ENCODE results near the gene CCNB2. TPM values are rescaled to one million over a fixed set of nuclear protein-coding genes. Genes with fewer than 3 reads are reported as not detected.

Gene CCNB2
- total RNA-seq, 4 donors from 2014 or later: 0.44 to 1.2 (median 1.2) TPM; not detected in 1

GRCh38 chr15:59150185-59150584 is 45.2 kb downstream of the CCNB2 start:
- Histone ChIP-seq H3K27me3 (no peaks in the 10 kb centered on the region), H3K4me3 (no peak overlapping the region), H3K4me1 (peaks cover 0 to 22% (median 0%) of the 10 kb centered on the region in 4 donors), H3K9me3 (no peaks in the 10 kb centered on the region), H3K36me3 (peaks cover 0 to 73% (median 3%) of the 10 kb centered on the region in 3 donors), H3K27ac (no peak overlapping the region)
- WGBS, 2 donors: 77 to 79% methylated on average over 2 of the region's 2 CpGs
- TF ChIP-seq POLR2A (IDR thresholded peaks at IDR 0.05) (no peak), CTCF (IDR thresholded peaks at IDR 0.05) (no peak), EP300 (IDR thresholded peaks at IDR 0.05) (no peak)
- DNase-seq (ENCODE audit: low spot score in 2 of 2): no peak

GRCh38 chr15:59152694-59153450 is 47.9 kb downstream of the CCNB2 start:
- no peak for DNase-seq (ENCODE audit: low spot score in 2 of 2)
- 83 to 88% methylated on average over 6 of the region's 6 CpGs for WGBS, 2 donors

GRCh38 chr15:59153466-59153865 is 48.5 kb downstream of the CCNB2 start:
- Histone ChIP-seq H3K4me3 (no peak overlapping the region), H3K27ac (no peak overlapping the region), H3K27me3 (no peaks in the 10 kb centered on the region), H3K4me1 (peaks cover 0 to 12% (median 0%) of the 10 kb centered on the region in 4 donors), H3K9me3 (no peaks in the 10 kb centered on the region), H3K36me3 (peaks cover 0 to 86% (median 10%) of the 10 kb centered on the region in 3 donors)
- TF ChIP-seq CTCF (IDR thresholded peaks at IDR 0.05) (no peak), EP300 (IDR thresholded peaks at IDR 0.05) (no peak), POLR2A (IDR thresholded peaks at IDR 0.05) (no peak)
- WGBS, 2 donors: 96 to 97% methylated on average over 8 of the region's 8 CpGs
- DNase-seq (ENCODE audit: low spot score in 2 of 2): no peak

More at GRCh38 chr15:59152694-59153450, 47.9 kb downstream of the CCNB2 start:
- Histone ChIP-seq H3K9me3 (no peaks in the 10 kb centered on the region), H3K27ac (no peak overlapping the region), H3K36me3 (peaks cover 0 to 84% (median 7%) of the 10 kb centered on the region in 3 donors), H3K27me3 (no peaks in the 10 kb centered on the region), H3K4me1 (peaks cover 0 to 18% (median 0%) of the 10 kb centered on the region in 4 donors), H3K4me3 (no peak overlapping the region)
- no peak for TF ChIP-seq POLR2A (IDR thresholded peaks at IDR 0.05)
- no peak for TF ChIP-seq EP300 (IDR thresholded peaks at IDR 0.05)
- no peak for TF ChIP-seq CTCF (IDR thresholded peaks at IDR 0.05)

GRCh38 chr15:59154243-59154642 is 49.3 kb downstream of the CCNB2 start:
- H3K27me3 ChIP-seq: no peaks in the 10 kb centered on the region
- H3K4me3 ChIP-seq: no peak overlapping the region
- H3K27ac ChIP-seq: no peak overlapping the region
- peaks cover 0 to 94% (median 10%) of the 10 kb centered on the region in 3 donors for H3K36me3 ChIP-seq
- DNase-seq (ENCODE audit: low spot score in 2 of 2): no peak
- H3K4me1 ChIP-seq: peaks cover 0 to 9% (median 0%) of the 10 kb centered on the region in 4 donors
- no peaks in the 10 kb centered on the region for H3K9me3 ChIP-seq
- TF ChIP-seq EP300 (IDR thresholded peaks at IDR 0.05) (no peak), CTCF (IDR thresholded peaks at IDR 0.05) (no peak), POLR2A (IDR thresholded peaks at IDR 0.05) (no peak)
- WGBS, 2 donors: 67 to 75% methylated on average over 8 of the region's 8 CpGs

GRCh38 chr15:59155431-59155830 is 50.5 kb downstream of the CCNB2 start:
- WGBS, 2 donors: 66 to 84% methylated on average over 4 of the region's 4 CpGs
- TF ChIP-seq POLR2A (IDR thresholded peaks at IDR 0.05) (no peak), CTCF (IDR thresholded peaks at IDR 0.05) (no peak), EP300 (IDR thresholded peaks at IDR 0.05) (no peak)
- H3K27me3 ChIP-seq: no peaks in the 10 kb centered on the region
- DNase-seq (ENCODE audit: low spot score in 2 of 2): no peak
- H3K4me1 ChIP-seq: peaks cover 0 to under 1% (median 0%) of the 10 kb centered on the region in 4 donors
- no peak overlapping the region for H3K27ac ChIP-seq
- H3K4me3 ChIP-seq: no peak overlapping the region
- H3K9me3 ChIP-seq: no peaks in the 10 kb centered on the region
- H3K36me3 ChIP-seq: peaks cover 0 to 99% (median 10%) of the 10 kb centered on the region in 3 donors
